GM18867 (cell line): ENCODE data around the gene SDR39U1.

Source experiments
- ATAC-seq: cut with Tn5 transposase; IDR thresholded peaks from one replicate; pipeline ENCODE4 v1.9.1; 2021; ENCODE audit warnings: mild to moderate bottlenecking, moderate library complexity; ENCODE audit not compliant: unreplicated experiment

SDR39U1 gene

GRCh38 chr14:24414077-24414476, 28.5 kb downstream of the SDR39U1 start:
- no peak for ATAC-seq

- ATAC-seq, result peak; percentile 77
Measured at GRCh38 chr14:24411443-24412389, 30.9 kb downstream of the SDR39U1 start.

GRCh38 chr14:24409956-24410355, 32.6 kb downstream of the SDR39U1 start:
- ATAC-seq, result no peak

- ATAC-seq, result no peak
Measured at GRCh38 chr14:24409192-24409591, 33.4 kb downstream of the SDR39U1 start.

GRCh38 chr14:24408764-24409163, 33.8 kb downstream of the SDR39U1 start:
- no peak for ATAC-seq

GRCh38 chr14:24407608-24408325, 34.8 kb downstream of the SDR39U1 start:
- ATAC-seq, result no peak

- no peak for ATAC-seq
Measured at GRCh38 chr14:24406416-24406815, 36.2 kb downstream of the SDR39U1 start.

- no peak for ATAC-seq
Measured at GRCh38 chr14:24404814-24405213, 37.8 kb downstream of the SDR39U1 start.

- no peak for ATAC-seq
Measured at GRCh38 chr14:24403294-24403998, 39.1 kb downstream of the SDR39U1 start.

- ATAC-seq, result no peak
Measured at GRCh38 chr14:24401810-24402702, 40.5 kb downstream of the SDR39U1 start.

- ATAC-seq, result no peak
Measured at GRCh38 chr14:24399999-24400718, 42.4 kb downstream of the SDR39U1 start.

- ATAC-seq, result no peak
Measured at GRCh38 chr14:24399447-24399822, 43.1 kb downstream of the SDR39U1 start.

- ATAC-seq, result no peak
Measured at GRCh38 chr14:24398653-24399446, 43.7 kb downstream of the SDR39U1 start, which contains the start of gene NYNRIN. Gene NYNRIN, plus strand, starts transcription at chr14:24399003. Its CDS starts 244 bp downstream, at chr14:24399247.

GRCh38 chr14:24398293-24398652, 44.3 kb downstream of the SDR39U1 start:
- ATAC-seq, result no peak

- no peak for ATAC-seq
Measured at GRCh38 chr14:24397639-24398292, 44.8 kb downstream of the SDR39U1 start.

- no peak for ATAC-seq
Measured at GRCh38 chr14:24395609-24396582, 46.7 kb downstream of the SDR39U1 start.

- no peak for ATAC-seq
Measured at GRCh38 chr14:24394275-24394674, 48.3 kb downstream of the SDR39U1 start.
